ENCODE results near the gene APBA1. TPM values are rescaled to one million over a fixed set of nuclear protein-coding genes. Genes with fewer than 3 reads are reported as not detected.

APBA1 gene
- total RNA-seq, 4 donors from 2014 or later, result 5.8 to 15.7 (median 11.5) TPM

DNA sequence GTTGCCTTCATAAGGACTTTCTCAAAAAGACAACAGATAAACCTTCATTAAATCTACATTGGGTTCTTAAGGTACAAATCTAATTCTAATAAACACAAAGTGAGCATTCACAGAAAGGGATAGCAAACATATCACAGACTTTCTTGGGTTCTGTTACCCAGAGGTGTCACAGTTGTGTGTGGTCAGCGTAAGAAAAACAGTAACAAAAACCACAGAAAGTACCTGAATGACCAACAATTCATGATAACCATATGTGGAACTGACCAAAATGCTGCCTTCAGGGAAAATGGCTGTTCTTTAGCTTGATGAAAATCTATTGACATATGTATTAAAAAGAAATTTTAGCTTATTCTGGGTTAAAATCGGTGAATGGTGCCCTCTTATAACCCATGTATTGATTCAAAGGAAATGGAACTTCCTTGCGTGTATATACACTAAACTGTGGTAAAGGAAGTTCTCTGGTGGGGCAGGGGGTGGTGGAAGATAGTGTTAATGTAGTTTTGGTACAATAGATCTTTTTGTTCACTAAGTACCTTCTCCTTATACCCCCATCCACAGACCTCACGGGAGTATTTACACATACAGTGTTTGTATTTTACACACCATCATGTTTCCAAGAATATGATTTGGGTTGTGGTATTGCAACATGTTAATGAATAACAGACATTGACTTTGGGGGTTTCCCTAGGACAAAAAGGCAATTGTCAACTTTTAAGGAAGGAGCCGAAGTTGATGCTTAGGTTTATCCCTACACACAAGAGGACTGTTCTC lies 152.5 kb downstream of the APBA1 start:
- DNase-seq (ENCODE audit: low spot score in 2 of 2), result no peak
- H3K36me3 ChIP-seq, result peaks cover 11% of the 10 kb centered on the region
- 60% methylated on average over 5 of the region's 5 CpGs for WGBS
- no peaks in the 10 kb centered on the region for H3K9me3 ChIP-seq
- H3K4me3 ChIP-seq, result no peak overlapping the region
- H3K4me1 ChIP-seq, result no peaks in the 10 kb centered on the region
- no peaks in the 10 kb centered on the region for H3K27me3 ChIP-seq
- H3K27ac ChIP-seq, result no peak overlapping the region
- TF ChIP-seq POLR2A (IDR thresholded peaks at IDR 0.05) (no peak), EP300 (IDR thresholded peaks at IDR 0.05) (no peak), POLR2AphosphoS5 (IDR thresholded peaks at IDR 0.05) (no peak)
- TF ChIP-seq, protein P1, sequence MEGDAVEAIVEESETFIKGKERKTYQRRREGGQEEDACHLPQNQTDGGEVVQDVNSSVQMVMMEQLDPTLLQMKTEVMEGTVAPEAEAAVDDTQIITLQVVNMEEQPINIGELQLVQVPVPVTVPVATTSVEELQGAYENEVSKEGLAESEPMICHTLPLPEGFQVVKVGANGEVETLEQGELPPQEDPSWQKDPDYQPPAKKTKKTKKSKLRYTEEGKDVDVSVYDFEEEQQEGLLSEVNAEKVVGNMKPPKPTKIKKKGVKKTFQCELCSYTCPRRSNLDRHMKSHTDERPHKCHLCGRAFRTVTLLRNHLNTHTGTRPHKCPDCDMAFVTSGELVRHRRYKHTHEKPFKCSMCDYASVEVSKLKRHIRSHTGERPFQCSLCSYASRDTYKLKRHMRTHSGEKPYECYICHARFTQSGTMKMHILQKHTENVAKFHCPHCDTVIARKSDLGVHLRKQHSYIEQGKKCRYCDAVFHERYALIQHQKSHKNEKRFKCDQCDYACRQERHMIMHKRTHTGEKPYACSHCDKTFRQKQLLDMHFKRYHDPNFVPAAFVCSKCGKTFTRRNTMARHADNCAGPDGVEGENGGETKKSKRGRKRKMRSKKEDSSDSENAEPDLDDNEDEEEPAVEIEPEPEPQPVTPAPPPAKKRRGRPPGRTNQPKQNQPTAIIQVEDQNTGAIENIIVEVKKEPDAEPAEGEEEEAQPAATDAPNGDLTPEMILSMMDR (IDR thresholded peaks at IDR 0.05), result no peak

DNA sequence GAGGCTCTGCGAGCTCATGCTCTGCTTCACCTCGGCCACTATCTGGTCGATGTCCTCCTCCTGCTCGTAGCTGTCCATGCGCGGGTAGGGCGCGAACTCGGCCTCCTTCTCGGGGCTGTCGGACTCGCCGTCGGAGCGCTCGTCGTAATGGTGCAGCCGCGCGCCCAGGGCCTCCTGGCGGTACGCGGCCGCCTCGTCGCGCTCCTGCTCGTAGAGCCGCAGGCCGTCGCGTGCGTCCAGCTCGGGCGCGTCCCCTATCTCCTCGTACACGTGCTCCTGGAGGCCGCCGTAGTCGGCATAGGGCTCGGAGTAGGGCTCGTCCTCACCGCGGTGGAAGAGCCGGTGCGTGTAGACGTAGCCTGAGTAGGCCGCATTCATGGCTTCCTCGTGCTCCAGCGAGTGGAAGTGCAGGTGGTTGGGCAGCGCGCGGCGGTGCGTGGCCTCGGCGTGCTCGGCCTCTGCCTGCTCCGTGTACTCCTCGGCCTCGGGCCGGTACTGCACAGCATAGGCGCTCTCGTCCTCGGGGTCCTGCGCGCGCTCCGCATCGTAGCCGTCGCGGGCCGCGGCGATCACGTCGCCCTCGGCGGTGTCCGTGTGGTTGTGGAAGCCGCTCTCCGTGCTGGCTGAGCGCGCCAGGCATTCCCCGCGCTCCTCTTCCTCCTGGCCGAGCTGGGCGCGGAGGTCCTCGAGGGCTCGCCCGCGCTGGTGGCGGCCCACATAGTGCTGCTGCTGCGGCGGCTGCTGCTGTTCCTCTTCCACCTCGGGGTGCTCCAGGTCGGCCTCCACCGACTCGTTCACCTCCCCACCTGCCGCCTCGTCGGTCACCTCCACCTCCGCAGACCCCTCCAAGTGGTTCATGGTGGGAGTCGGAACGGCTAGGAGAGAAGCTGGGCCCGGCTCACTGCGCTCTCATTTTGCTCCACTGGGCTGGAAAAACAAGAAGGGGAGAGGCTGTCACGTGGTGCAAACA lies 155.5 kb downstream of the APBA1 start:
- Histone ChIP-seq H3K36me3 (peaks cover 11% of the 10 kb centered on the region), H3K27me3 (no peaks in the 10 kb centered on the region), H3K9me3 (no peaks in the 10 kb centered on the region), H3K4me3 (no peak overlapping the region), H3K27ac (no peak overlapping the region), H3K4me1 (no peaks in the 10 kb centered on the region)
- WGBS, result 96% methylated on average over 98 of the region's 111 CpGs
- DNase-seq (ENCODE audit: low spot score in 2 of 2), result no peak
- TF ChIP-seq POLR2A (IDR thresholded peaks at IDR 0.05), result no peak
- TF ChIP-seq, protein P1 (IDR thresholded peaks at IDR 0.05), result no peak
- TF ChIP-seq POLR2AphosphoS5 (IDR thresholded peaks at IDR 0.05), result no peak
- TF ChIP-seq EP300 (IDR thresholded peaks at IDR 0.05), result no peak

DNA sequence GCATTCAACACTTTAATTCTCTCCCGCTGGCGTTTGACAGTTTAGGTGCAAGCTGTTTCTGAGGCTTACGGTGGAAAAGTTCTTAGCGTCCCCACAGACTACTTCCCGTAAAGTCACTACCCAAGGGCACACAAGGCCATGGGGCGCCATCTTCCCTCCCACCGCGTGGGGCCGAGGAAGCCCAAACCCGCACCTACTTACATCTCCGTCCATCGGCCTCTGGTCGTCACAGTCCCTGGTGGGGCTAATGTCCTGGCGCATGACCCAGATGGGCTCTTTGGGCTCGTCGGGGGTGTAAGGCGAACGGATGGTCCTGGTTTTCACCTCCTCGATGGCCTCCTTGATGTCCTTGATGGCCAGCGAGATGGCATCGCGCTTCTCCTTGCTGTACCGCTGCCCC lies 156.4 kb downstream of the APBA1 start:
- H3K27me3 ChIP-seq, result no peaks in the 10 kb centered on the region
- no peaks in the 10 kb centered on the region for H3K9me3 ChIP-seq
- 97% methylated on average over 23 of the region's 23 CpGs for WGBS
- DNase-seq (ENCODE audit: low spot score in 2 of 2), result no peak
- no peak overlapping the region for H3K27ac ChIP-seq
- TF ChIP-seq POLR2A (IDR thresholded peaks at IDR 0.05) (no peak), EP300 (IDR thresholded peaks at IDR 0.05) (no peak), POLR2AphosphoS5 (IDR thresholded peaks at IDR 0.05) (no peak)
- TF ChIP-seq, protein P1 (IDR thresholded peaks at IDR 0.05), result no peak
- H3K36me3 ChIP-seq, result peaks cover 11% of the 10 kb centered on the region
- no peak overlapping the region for H3K4me3 ChIP-seq
- no peaks in the 10 kb centered on the region for H3K4me1 ChIP-seq

DNA sequence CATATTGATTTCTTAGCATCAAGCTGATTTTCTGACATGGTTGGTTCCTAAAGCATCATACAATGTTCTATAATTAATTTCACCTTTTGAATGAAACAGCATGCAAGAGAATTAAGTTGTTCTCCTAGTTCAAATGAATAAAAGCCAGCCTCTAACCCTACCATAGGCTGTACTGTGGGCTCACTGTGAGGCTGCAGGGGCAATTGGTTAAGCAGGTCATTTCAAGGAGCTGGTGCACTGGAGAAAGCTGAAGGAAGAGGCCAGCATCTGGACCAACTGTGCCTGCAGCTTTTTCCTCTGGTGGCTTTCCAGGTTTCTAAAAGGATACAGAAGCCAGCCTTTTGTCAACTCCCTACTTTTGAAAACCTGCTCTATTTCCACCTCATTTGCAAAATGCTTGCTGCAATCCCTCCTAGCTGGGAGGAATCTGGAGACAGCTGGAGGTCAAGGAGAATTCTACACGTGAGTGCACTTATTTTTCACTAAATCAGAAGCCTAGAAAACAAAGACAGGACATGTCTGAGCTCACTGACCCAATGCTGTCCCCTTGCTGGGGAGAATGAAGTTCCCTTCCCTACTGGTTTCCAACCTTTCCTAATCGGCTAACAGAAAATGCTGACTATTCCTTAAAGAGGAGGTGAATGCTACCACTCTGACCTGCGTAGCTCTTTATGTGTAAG lies 158.9 kb downstream of the APBA1 start:
- no peak for DNase-seq (ENCODE audit: low spot score in 2 of 2)
- WGBS, result 67% methylated on average over 3 of the region's 3 CpGs
- Histone ChIP-seq H3K4me1 (no peaks in the 10 kb centered on the region), H3K4me3 (no peak overlapping the region), H3K36me3 (peaks cover 11% of the 10 kb centered on the region), H3K27ac (no peak overlapping the region), H3K9me3 (no peaks in the 10 kb centered on the region), H3K27me3 (no peaks in the 10 kb centered on the region)
- TF ChIP-seq EP300 (IDR thresholded peaks at IDR 0.05) (no peak), POLR2AphosphoS5 (IDR thresholded peaks at IDR 0.05) (no peak), POLR2A (IDR thresholded peaks at IDR 0.05) (no peak)
- TF ChIP-seq, protein P1 (IDR thresholded peaks at IDR 0.05), result no peak

Measured in suprapubic skin (tissue), 4 donors.